ENCODE data around the gene WDR70.

Gene WDR70

GRCh38 chr5:37722236-37723161, 343.4 kb downstream of the WDR70 start:
- H3K4me3 ChIP-seq (replicated peaks in 1 of 2; ENCODE audit: low read depth in 2 of 2, low read length in 2 of 2): no peak overlapping the region
- peak; percentile 68 to 97 for DNase-seq (ENCODE audit: low read depth in 2 of 2)
- no peak for TF ChIP-seq CTCF (IDR thresholded peaks at IDR 0.05; ENCODE audit: low read depth, low read length)

GRCh38 chr5:37723162-37723961, 344.2 kb downstream of the WDR70 start:
- TF ChIP-seq CTCF (IDR thresholded peaks at IDR 0.05; ENCODE audit: low read depth, low read length): peak; percentile 46
- H3K4me3 ChIP-seq (replicated peaks in 1 of 2; ENCODE audit: low read depth in 2 of 2, low read length in 2 of 2): no peak overlapping the region
- peak in 1 of 2 donors; percentile 66 for DNase-seq (ENCODE audit: low read depth in 2 of 2)

DNA sequence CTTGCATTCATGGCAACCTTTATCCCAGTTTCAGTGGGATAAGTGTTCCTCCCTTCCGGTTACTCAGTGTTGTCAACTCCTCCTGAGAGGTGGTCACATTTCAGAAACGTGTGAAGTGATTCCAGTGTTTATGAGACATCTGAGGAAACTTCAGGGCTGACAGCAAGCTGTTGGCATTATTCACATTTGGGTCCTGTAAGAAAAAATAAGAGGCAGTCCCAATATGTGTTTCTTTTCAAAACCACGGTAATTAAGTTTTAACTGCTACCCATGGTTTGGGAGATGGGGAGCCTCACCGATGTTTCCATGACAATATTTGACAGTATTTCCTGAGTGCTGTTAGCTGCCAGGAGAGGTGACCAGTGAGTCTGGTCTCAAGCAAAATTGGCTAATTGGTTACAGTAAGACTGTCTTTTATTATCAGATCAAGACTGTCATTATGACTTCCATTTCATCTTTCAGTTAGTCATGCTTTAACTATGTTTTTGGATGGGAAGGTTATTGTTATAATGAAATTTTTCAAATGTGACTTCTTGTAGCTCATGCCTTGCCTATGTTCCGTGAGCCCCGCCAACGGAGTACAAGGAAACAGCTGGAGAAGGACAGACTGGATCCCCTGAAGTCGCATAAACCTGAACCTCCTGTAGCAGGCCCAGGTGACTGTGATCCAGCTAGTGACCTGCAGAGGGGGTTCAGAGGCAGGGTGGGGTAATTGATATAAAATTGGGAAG, 345.4 kb downstream of the WDR70 start:
- H3K4me3 ChIP-seq (replicated peaks in 1 of 2; ENCODE audit: low read depth in 2 of 2, low read length in 2 of 2): no peak overlapping the region
- no peak for TF ChIP-seq CTCF (IDR thresholded peaks at IDR 0.05; ENCODE audit: low read depth, low read length)
- peak; percentile 51 to 84 for DNase-seq (ENCODE audit: low read depth in 2 of 2)

- no peak for TF ChIP-seq CTCF (IDR thresholded peaks at IDR 0.05; ENCODE audit: low read depth, low read length)
- DNase-seq (ENCODE audit: low read depth in 2 of 2): no peak
- H3K4me3 ChIP-seq (replicated peaks in 1 of 2; ENCODE audit: low read depth in 2 of 2, low read length in 2 of 2): no peak overlapping the region
Measured at GRCh38 chr5:37725185-37725584, 346.1 kb downstream of the WDR70 start.

DNA sequence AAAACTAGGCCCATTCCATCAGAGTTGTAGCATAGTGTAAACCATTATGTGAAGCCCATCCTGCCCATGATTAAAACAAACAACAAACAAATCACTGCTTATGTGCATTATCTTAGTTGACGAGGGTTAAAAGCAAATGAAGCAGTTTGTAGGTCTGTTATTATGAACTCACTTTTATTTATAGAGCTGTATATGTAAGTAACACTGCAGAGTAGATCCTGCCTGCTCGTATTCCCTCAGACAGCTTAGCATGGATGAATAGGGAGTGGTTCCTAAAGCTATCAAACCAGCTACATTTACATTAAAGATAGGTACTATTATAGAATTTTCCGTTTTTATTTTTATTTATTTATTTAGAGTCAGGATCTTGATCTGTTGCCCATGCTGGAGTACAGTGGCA, 348.1 kb downstream of the WDR70 start:
- no peak for TF ChIP-seq CTCF (IDR thresholded peaks at IDR 0.05; ENCODE audit: low read depth, low read length)
- DNase-seq (ENCODE audit: low read depth in 2 of 2): no peak
- no peak overlapping the region for H3K4me3 ChIP-seq (replicated peaks in 1 of 2; ENCODE audit: low read depth in 2 of 2, low read length in 2 of 2)

- no peak for DNase-seq (ENCODE audit: low read depth in 2 of 2)
- no peak for TF ChIP-seq CTCF (IDR thresholded peaks at IDR 0.05; ENCODE audit: low read depth, low read length)
- H3K4me3 ChIP-seq (replicated peaks in 1 of 2; ENCODE audit: low read depth in 2 of 2, low read length in 2 of 2): no peak overlapping the region
Measured at GRCh38 chr5:37730896-37731455, 351.9 kb downstream of the WDR70 start.
